ENCODE measurements around the gene GRAMD1B.
"Not testable (repeated sequence)": the region's sequence is repeated elsewhere in the genome, so short reads cannot be mapped to it uniquely, and the experiment has no call there.

GRAMD1B gene

GRCh38 chr11:123513309-123513708 lies 83.2 kb downstream of the GRAMD1B start:
- not testable (repeated sequence) for DNase-seq

GRCh38 chr11:123516238-123516637 lies 86.2 kb downstream of the GRAMD1B start:
- no peak for DNase-seq

- no peak for DNase-seq
Observed at GRCh38 chr11:123517559-123518364, 87.7 kb downstream of the GRAMD1B start.

- no peak for DNase-seq
Observed at GRCh38 chr11:123518496-123519054, 88.5 kb downstream of the GRAMD1B start.

GRCh38 chr11:123519055-123519796 lies 89.2 kb downstream of the GRAMD1B start:
- no peak for DNase-seq

GRCh38 chr11:123519797-123520193 lies 89.7 kb downstream of the GRAMD1B start:
- no peak for DNase-seq

- DNase-seq: not testable (repeated sequence)
Observed at GRCh38 chr11:123520476-123520875, 90.4 kb downstream of the GRAMD1B start.

GRCh38 chr11:123521001-123521400 lies 90.9 kb downstream of the GRAMD1B start:
- no peak for DNase-seq

- DNase-seq: no peak
Observed at GRCh38 chr11:123521930-123522329, 91.9 kb downstream of the GRAMD1B start.

GRCh38 chr11:123523539-123523938 lies 93.5 kb downstream of the GRAMD1B start:
- DNase-seq: no peak

GRCh38 chr11:123525097-123525496 lies 95.0 kb downstream of the GRAMD1B start:
- DNase-seq: no peak

- DNase-seq: no peak
Observed at GRCh38 chr11:123525511-123525918, 95.4 kb downstream of the GRAMD1B start.

GRCh38 chr11:123526027-123526805 lies 96.1 kb downstream of the GRAMD1B start:
- no peak for DNase-seq

GRCh38 chr11:123526918-123527317 lies 96.8 kb downstream of the GRAMD1B start:
- no peak for DNase-seq

GRCh38 chr11:123527526-123527925 lies 97.5 kb downstream of the GRAMD1B start:
- DNase-seq: no peak

- no peak for DNase-seq
Observed at GRCh38 chr11:123527947-123528346, 97.9 kb downstream of the GRAMD1B start.

- DNase-seq: no peak
Observed at GRCh38 chr11:123531325-123531724, 101.3 kb downstream of the GRAMD1B start.

GRCh38 chr11:123532131-123532530 lies 102.1 kb downstream of the GRAMD1B start:
- no peak for DNase-seq

GRCh38 chr11:123535401-123535800 lies 105.3 kb downstream of the GRAMD1B start:
- no peak for DNase-seq

GRCh38 chr11:123536690-123537437 lies 106.8 kb downstream of the GRAMD1B start:
- no peak for DNase-seq

- DNase-seq: no peak
Observed at GRCh38 chr11:123537726-123538125, 107.7 kb downstream of the GRAMD1B start.

GRCh38 chr11:123543797-123544196 lies 113.7 kb downstream of the GRAMD1B start:
- DNase-seq: no peak
